B cell (primary cell): ENCODE data around the gene SWAP70. TPM values are rescaled to one million over a fixed set of nuclear protein-coding genes. Genes with fewer than 3 reads are reported as not detected.

Experiments used
- ATAC-seq: fragments of 200-7000 bp; cut with Tn5 transposase; one replicate; pipeline ENCODE4 v1.10.0; 2021; ENCODE audit warnings: low read depth, mild to moderate bottlenecking, moderate number of reproducible peaks, moderate library complexity
- CTCF ChIA-PET: fragments of 350-600 bp; sonication (Branson Sonifier 250); formaldehyde crosslinking; loops from one replicate; lab custom pipeline; 2021; ENCODE audit warnings: antibody characterized with exemption, inconsistent platforms; lab: Charles Lee
- POLR2A ChIA-PET: fragments of 350-600 bp; sonication (Branson Sonifier 250); formaldehyde crosslinking; loops from one replicate; lab custom pipeline; 2021; ENCODE audit warnings: antibody characterized with exemption; lab: Charles Lee
- DNase-seq: peaks from one replicate; pipeline ENCODE4 v3.0.0; 2013
- H2AFZ ChIP-seq: 2 replicates; pipeline ENCODE4 v1.6.1; 2012; ENCODE audit warnings: mild to moderate bottlenecking, low read depth, low read length; ENCODE audit not compliant: insufficient read depth, poor library complexity, severe bottlenecking
- H3K27ac ChIP-seq, 2 donors: 1 replicate in 1 of 2; 2 replicates in 1 of 2; pipeline ENCODE4 v1.5.1; 2012 to 2013; ENCODE audit warnings: low read length in 2 of 2, mild to moderate bottlenecking in 2 of 2, moderate library complexity in 1 of 2
- H3K27me3 ChIP-seq, 4 experiments: fragments of 200-600 bp in 1 of 4; sonication (generic) in 1 of 4; replicated peaks in 1 of 4; 1 replicate in 2 of 4; 2 replicates in 2 of 4; pipeline versions ENCODE4 v1.6.1 to v1.7.0; 2013 to 2016; ENCODE audit warnings: low read length in 3 of 4, mild to moderate bottlenecking in 2 of 4, mixed read lengths in 1 of 4, moderate library complexity in 1 of 4; ENCODE audit not compliant: insufficient read depth in 4 of 4, control insufficient read depth in 3 of 4; ENCODE audit errors: control extremely low read depth in 1 of 4
- H3K36me3 ChIP-seq, 2 experiments: replicated peaks in 1 of 2; 1 replicate in 1 of 2; 2 replicates in 1 of 2; pipeline versions ENCODE4 v1.6.1 to v1.7.1; 2013; ENCODE audit warnings: low read length in 1 of 2; ENCODE audit not compliant: insufficient read depth in 2 of 2, control insufficient read depth in 1 of 2; ENCODE audit errors: control extremely low read depth in 1 of 2, extremely low read depth in 1 of 2
- H3K4me1 ChIP-seq, 2 donors: fragments of 200-600 bp in 1 of 2; sonication (generic) in 1 of 2; 1 replicate in 1 of 2; 2 replicates in 1 of 2; pipeline versions ENCODE4 v1.5.1 to v1.6.1; 2013 to 2017; ENCODE audit warnings: low read length in 2 of 2; ENCODE audit not compliant: control insufficient read depth in 2 of 2, insufficient read depth in 2 of 2
- H3K4me2 ChIP-seq: replicated peaks from 2 replicates; pipeline ENCODE3; 2012; ENCODE audit warnings: mild to moderate bottlenecking, low read depth, low read length; ENCODE audit not compliant: poor library complexity, severe bottlenecking
- H3K4me3 ChIP-seq, 5 experiments: fragments of 200-600 bp in 1 of 5; sonication (generic) in 1 of 5; 1 replicate in 3 of 5; 2 replicates in 2 of 5; pipeline versions ENCODE4 v1.5.1 to v1.7.0; 2011 to 2016; ENCODE audit warnings: low read length in 4 of 5, mild to moderate bottlenecking in 4 of 5, low read depth in 2 of 5, control low read depth in 1 of 5, moderate library complexity in 1 of 5; ENCODE audit not compliant: insufficient read depth in 1 of 5; ENCODE audit errors: control extremely low read depth in 1 of 5, extremely low read depth in 1 of 5
- H3K79me2 ChIP-seq: fragments of 200-600 bp; sonication (generic); one replicate; pipeline ENCODE4 v1.6.0; 2016; ENCODE audit warnings: low read length; ENCODE audit not compliant: control insufficient read depth, insufficient read depth
- H3K9ac ChIP-seq: fragments of 200-600 bp; sonication (generic); 2 replicates; pipeline ENCODE4 v1.6.1; 2017; ENCODE audit warnings: mild to moderate bottlenecking, low read length, moderate library complexity
- H3K9me3 ChIP-seq, 3 donors: one replicate each; pipeline versions ENCODE4 v1.6.1 to v1.7.1; 2013; ENCODE audit warnings: low read length in 2 of 3; ENCODE audit not compliant: control insufficient read depth in 2 of 3, insufficient read depth in 1 of 3; ENCODE audit errors: control extremely low read depth in 1 of 3
- H4K20me1 ChIP-seq: 2 replicates; pipeline ENCODE4 v1.6.0; 2012; ENCODE audit warnings: mild to moderate bottlenecking, low read length; ENCODE audit not compliant: insufficient read depth, control insufficient read depth, poor library complexity, severe bottlenecking
- H3K27ac Mint-ChIP-seq: one replicate; pipeline ENCODE4 v1.8.0; 2021; ENCODE audit warnings: mixed read lengths
- H3K27me3 Mint-ChIP-seq: one replicate; pipeline ENCODE4 v1.8.0; 2021; ENCODE audit warnings: mixed read lengths
- H3K4me1 Mint-ChIP-seq: one replicate; pipeline ENCODE4 v1.8.0; 2021; ENCODE audit warnings: mixed read lengths
- H3K4me3 Mint-ChIP-seq: one replicate; pipeline ENCODE4 v1.8.0; 2021; ENCODE audit warnings: mixed read lengths
- H3K9me3 Mint-ChIP-seq: one replicate; pipeline ENCODE4 v1.8.0; 2022; ENCODE audit warnings: mixed read lengths; ENCODE audit not compliant: insufficient read depth
- EZH2 ChIP-seq: IDR thresholded peaks from 2 replicates; pipeline ENCODE4 v1.6.1; 2012; ENCODE audit warnings: borderline replicate concordance, low read depth, mild to moderate bottlenecking, moderate library complexity, low read length; ENCODE audit not compliant: insufficient read depth, poor library complexity, severe bottlenecking
- WGBS: methylation state at CpG from one replicate; pipeline ENCODE4 v1.1.5; 2013; ENCODE audit warnings: missing lambda C conversion rate; ENCODE audit not compliant: insufficient coverage; 5-methylcytosine and 5-hydroxymethylcytosine counted together
- intact Hi-C: fragments of 100-400 bp; cut with micrococcal nuclease; formaldehyde crosslinking; loops from one replicate; pipeline ENCODE4 v1.10.0; 2022
- polyA plus RNA-seq: library from polyadenylated mRNA; depleted of rRNA; stranded (reverse); fragments of >200 nt; gene quantifications from 2 replicates; pipeline ENCODE4 v1.2.3, GENCODE V29; 2012
- total RNA-seq, 2 donors: library from RNA; stranded (reverse); fragments of 120-200 nt in 1 of 2; gene quantifications; 1 replicate in 1 of 2; 2 replicates in 1 of 2; pipeline versions ENCODE4 v1.2.3 to v1.2.4, GENCODE V29; 2013 to 2022
- TF ChIP-seq, protein P1 (sequence below): fragments of 200-600 bp; IDR thresholded peaks from one replicate; pipeline ENCODE4 v1.8.0; 2022; ENCODE audit warnings: antibody characterized with exemption, mild to moderate bottlenecking

Gene SWAP70
- total and polyA plus RNA-seq, 2 donors (not counting 1 experiment from before 2014, with no cell fraction given) = 69.8 to 200 TPM

DNA sequence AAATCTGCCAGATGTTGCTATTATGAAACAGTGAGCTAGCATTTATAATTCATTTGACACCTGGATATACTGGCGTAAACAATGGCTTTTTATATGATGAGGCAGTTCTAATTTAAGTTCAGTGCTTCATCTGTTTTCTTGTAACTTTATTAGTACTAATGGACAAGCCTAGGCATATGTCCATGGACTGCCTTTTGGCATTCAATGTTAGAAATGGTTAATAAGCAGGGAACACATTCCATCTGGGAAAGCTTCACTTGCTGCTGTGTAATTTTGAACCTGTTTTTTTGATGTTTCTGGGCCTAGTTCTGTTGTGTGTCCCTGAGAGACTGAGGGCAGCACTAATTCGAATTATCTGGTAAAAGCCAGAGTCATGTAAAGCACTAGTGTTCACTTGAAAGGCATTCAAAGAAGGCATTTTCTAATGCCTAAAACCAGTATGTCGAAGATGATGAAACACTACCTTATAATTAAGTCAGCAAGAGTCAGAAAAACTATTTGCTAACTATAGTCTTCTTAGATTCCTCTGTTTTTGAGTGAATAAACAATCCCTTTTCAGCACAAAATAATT, 138.5 kb downstream of the SWAP70 start:
- no peak for TF ChIP-seq EZH2
- TF ChIP-seq, protein P1, sequence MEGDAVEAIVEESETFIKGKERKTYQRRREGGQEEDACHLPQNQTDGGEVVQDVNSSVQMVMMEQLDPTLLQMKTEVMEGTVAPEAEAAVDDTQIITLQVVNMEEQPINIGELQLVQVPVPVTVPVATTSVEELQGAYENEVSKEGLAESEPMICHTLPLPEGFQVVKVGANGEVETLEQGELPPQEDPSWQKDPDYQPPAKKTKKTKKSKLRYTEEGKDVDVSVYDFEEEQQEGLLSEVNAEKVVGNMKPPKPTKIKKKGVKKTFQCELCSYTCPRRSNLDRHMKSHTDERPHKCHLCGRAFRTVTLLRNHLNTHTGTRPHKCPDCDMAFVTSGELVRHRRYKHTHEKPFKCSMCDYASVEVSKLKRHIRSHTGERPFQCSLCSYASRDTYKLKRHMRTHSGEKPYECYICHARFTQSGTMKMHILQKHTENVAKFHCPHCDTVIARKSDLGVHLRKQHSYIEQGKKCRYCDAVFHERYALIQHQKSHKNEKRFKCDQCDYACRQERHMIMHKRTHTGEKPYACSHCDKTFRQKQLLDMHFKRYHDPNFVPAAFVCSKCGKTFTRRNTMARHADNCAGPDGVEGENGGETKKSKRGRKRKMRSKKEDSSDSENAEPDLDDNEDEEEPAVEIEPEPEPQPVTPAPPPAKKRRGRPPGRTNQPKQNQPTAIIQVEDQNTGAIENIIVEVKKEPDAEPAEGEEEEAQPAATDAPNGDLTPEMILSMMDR = no peak
- H3K27ac ChIP-seq = no peak overlapping the region
- intact Hi-C loops = no loop called here
- no peak overlapping the region for H3K4me3 ChIP-seq
- H3K4me1 Mint-ChIP-seq = no peaks in the 10 kb centered on the region
- no peaks in the 10 kb centered on the region for H4K20me1 ChIP-seq
- H3K4me1 ChIP-seq = no peaks in the 10 kb centered on the region
- no peak overlapping the region for H3K9ac ChIP-seq
- H3K9me3 Mint-ChIP-seq = no peaks in the 10 kb centered on the region
- no peaks in the 10 kb centered on the region for H3K79me2 ChIP-seq
- 100% methylated on average over 2 of the region's 3 CpGs for WGBS
- H3K27ac Mint-ChIP-seq = no peak overlapping the region
- no peak overlapping the region for H3K4me3 Mint-ChIP-seq
- no peaks in the 10 kb centered on the region for H3K9me3 ChIP-seq
- H3K36me3 ChIP-seq = peaks cover 3% of the 10 kb centered on the region in 2 experiments
- no peaks in the 10 kb centered on the region for H3K27me3 ChIP-seq
- no peak overlapping the region for H2AFZ ChIP-seq
- H3K4me2 ChIP-seq = no peak overlapping the region
- no peak for DNase-seq
- ChIA-PET CTCF (interaction anchor here (1.3 to 1.6 kb wide), 2 partner anchors 19 to 43 kb away, joined by 3 to 4 read pairs; no protein-coding TSS in a partner anchor), POLR2A (no interaction called here)
- no peaks in the 10 kb centered on the region for H3K27me3 Mint-ChIP-seq
- no peak for ATAC-seq

Other genes with a start within 250 kb of the SWAP70 start
- gene ZNF143, start 203.1 kb upstream of the SWAP70 start, total RNA-seq = 54.9 and 56.5 TPM in 2 replicates
- gene ZNF143, start 203.1 kb upstream of the SWAP70 start, polyA plus RNA-seq = 30.5 and 35.7 TPM in 2 replicates
- gene WEE1, start 90.4 kb upstream of the SWAP70 start, total RNA-seq = 31.2 and 31.3 TPM in 2 replicates
- 11.7 and 14.7 TPM in 2 replicates for gene WEE1, start 90.4 kb upstream of the SWAP70 start, polyA plus RNA-seq